Fibroblast of villous mesenchyme (primary cell): ENCODE data around the gene PRKAR2B. TPM values are rescaled to one million over a fixed set of nuclear protein-coding genes. Genes with fewer than 3 reads are reported as not detected.
A peak's percentile ranks its signal among the peaks of the same experiment; 100 is the strongest.

Source experiments
- DNase-seq: peaks from one replicate; pipeline ENCODE4 v3.0.0-alpha.2; 2010; ENCODE audit warnings: low read depth
- H3K4me3 ChIP-seq: 2 replicates; pipeline ENCODE4 v1.5.1; 2011; ENCODE audit warnings: low read depth, mild to moderate bottlenecking, low read length
- total RNA-seq: library from RNA; depleted of rRNA; stranded (reverse); fragments of >200 nt; gene quantifications from 2 replicates; pipeline ENCODE4 v1.2.3, GENCODE V29; 2012
- TF ChIP-seq, protein P1 (sequence below): IDR thresholded peaks from 2 replicates; pipeline ENCODE4 v1.5.1; 2012; ENCODE audit warnings: low read depth, mild to moderate bottlenecking, low read length; ENCODE audit not compliant: insufficient read depth

Gene PRKAR2B
- total RNA-seq, 1 donor: 3.9 TPM

- peak overlapping the region; percentile 84 for H3K4me3 ChIP-seq
- peak; percentile 98 for DNase-seq
- TF ChIP-seq, protein P1, sequence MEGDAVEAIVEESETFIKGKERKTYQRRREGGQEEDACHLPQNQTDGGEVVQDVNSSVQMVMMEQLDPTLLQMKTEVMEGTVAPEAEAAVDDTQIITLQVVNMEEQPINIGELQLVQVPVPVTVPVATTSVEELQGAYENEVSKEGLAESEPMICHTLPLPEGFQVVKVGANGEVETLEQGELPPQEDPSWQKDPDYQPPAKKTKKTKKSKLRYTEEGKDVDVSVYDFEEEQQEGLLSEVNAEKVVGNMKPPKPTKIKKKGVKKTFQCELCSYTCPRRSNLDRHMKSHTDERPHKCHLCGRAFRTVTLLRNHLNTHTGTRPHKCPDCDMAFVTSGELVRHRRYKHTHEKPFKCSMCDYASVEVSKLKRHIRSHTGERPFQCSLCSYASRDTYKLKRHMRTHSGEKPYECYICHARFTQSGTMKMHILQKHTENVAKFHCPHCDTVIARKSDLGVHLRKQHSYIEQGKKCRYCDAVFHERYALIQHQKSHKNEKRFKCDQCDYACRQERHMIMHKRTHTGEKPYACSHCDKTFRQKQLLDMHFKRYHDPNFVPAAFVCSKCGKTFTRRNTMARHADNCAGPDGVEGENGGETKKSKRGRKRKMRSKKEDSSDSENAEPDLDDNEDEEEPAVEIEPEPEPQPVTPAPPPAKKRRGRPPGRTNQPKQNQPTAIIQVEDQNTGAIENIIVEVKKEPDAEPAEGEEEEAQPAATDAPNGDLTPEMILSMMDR: no peak
These were observed 124.9 kb downstream of the PRKAR2B start for GRCh38 chr7:107169120-107170050.

- peak overlapping the region; percentile 84 for H3K4me3 ChIP-seq
- no peak for DNase-seq
- TF ChIP-seq, protein P1: no peak
These were observed 125.8 kb downstream of the PRKAR2B start for GRCh38 chr7:107170051-107170915.

GRCh38 chr7:107171496-107171895 lies 127.0 kb downstream of the PRKAR2B start:
- TF ChIP-seq, protein P1: no peak
- DNase-seq: no peak
- H3K4me3 ChIP-seq: no peak overlapping the region

DNA sequence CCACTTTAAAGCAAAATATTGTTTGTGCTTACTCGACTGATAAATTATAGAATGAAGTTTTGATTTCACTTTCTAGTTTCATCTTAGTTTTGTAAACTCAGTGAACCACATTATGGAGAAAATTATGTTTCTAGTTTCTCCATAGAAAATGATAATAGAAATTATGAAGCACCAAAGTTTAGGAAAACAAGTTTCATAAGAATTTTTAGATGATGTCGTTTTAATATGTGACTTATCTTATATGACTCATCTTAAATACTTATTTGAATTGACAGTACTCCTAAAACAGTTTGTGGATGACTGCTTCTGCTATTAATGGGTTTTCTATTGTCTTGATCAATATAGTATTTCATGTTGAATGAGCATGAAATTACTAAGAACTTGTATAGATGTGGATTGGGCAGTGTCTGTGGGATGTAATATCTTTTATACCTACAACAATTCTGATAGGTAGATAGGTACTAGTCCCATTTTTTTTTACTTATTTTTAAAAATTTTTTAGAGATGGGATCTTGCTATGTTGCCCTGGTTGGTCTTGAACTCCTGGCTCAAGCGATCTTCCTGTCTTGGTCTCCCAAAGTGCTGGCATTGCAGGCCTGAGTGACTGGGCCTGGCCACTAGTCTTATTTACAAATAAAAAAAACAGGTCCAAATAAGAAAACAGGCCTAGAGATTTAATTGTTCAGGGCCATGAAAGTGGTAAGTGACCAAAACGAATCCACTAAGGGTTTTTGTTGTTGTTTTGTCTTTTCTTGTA lies 127.9 kb downstream of the PRKAR2B start:
- H3K4me3 ChIP-seq: no peak overlapping the region
- TF ChIP-seq, protein P1: no peak
- no peak for DNase-seq

DNA sequence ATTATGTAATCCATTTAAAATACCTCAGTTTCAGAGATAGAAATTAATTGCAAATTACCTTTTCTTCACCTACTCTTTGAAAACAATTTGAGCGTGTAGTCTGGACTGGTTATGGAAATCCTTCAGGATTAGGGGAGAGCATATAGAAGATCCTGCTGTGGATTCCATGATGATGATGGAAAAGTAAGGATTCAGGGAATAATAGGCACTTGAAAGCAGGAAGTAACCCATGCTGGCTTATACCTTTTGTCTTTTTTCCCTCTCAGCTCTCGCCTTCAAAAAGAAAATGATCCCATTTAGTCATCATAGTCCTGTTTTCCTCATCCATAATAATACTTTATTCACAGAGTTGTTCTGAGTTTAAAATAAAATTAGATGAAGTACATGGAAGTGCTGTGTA lies 128.7 kb downstream of the PRKAR2B start:
- TF ChIP-seq, protein P1: no peak
- no peak for DNase-seq
- H3K4me3 ChIP-seq: no peak overlapping the region

DNA sequence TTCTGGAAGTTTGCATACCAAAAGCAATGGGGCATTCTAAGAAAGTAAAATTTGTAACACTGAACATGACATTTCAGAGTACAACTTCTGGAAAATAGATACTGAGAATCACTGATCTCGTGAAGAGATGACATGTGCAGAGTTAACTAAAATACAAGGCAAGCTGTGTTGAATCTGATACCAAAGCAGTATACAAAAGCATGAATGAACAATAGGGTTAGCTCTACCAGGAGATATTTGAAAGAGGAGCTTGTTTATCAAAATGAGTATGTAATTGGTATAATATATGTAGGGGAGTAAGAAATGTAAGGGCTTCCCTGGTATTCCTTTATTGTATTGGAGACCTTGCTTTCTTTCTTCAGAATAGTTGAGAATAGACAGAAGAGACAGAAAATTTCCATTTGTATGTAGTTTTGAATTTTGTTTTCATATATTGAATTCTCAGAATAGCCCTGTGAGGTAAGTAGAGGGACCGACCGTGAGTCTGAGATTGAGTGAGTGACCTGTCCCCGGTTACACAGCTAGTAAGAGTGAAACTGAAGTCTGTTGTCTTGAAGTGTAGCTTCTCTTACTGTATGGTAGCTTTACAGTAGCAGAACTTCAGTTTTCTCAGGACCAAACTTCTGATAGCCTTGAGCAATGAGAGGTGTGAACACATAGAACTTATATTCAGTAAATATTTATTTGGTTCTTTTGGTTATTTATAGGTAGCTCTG lies 129.3 kb downstream of the PRKAR2B start:
- no peak for DNase-seq
- TF ChIP-seq, protein P1: no peak
- no peak overlapping the region for H3K4me3 ChIP-seq
